NCI-H1694 (cell line): ENCODE measurements around the gene XRN1.

Source experiments
- DNase-seq: peaks from one replicate; lab custom pipeline; 2025; lab: John Stamatoyannopoulos, UW

The XRN1 gene

GRCh38 chr3:142268426-142268825 is 179.4 kb downstream of the XRN1 start:
- no peak for DNase-seq

- no peak for DNase-seq
Measured at GRCh38 chr3:142267269-142267668, 180.6 kb downstream of the XRN1 start.

GRCh38 chr3:142263112-142263511 is 184.7 kb downstream of the XRN1 start:
- DNase-seq = no peak

GRCh38 chr3:142259359-142259758 is 188.5 kb downstream of the XRN1 start:
- no peak for DNase-seq

GRCh38 chr3:142256712-142257333 is 191.0 kb downstream of the XRN1 start:
- no peak for DNase-seq
